Measurements from ENCODE around the gene MBP.

- TF ChIP-seq POU6F1 (CRISPR knock-in tag; IDR thresholded peaks at IDR 0.05; ENCODE audit: borderline replicate concordance, low read depth) (no peak), ARNTL (CRISPR knock-in tag; IDR thresholded peaks at IDR 0.05; ENCODE audit: borderline replicate concordance, low read depth) (no peak), TCF4 (CRISPR knock-in tag; IDR thresholded peaks at IDR 0.05; ENCODE audit: borderline replicate concordance) (no peak), PPARA (CRISPR knock-in tag; IDR thresholded peaks at IDR 0.05; ENCODE audit: borderline replicate concordance) (no peak), TSHZ2 (CRISPR knock-in tag; IDR thresholded peaks at IDR 0.05) (no peak), GLIS3 (CRISPR knock-in tag; IDR thresholded peaks at IDR 0.05) (no peak), ZNF8 (CRISPR knock-in tag; IDR thresholded peaks at IDR 0.05) (no peak), PATZ1 (CRISPR knock-in tag; IDR thresholded peaks at IDR 0.05; ENCODE audit: borderline replicate concordance) (no peak), ZFP3 (CRISPR knock-in tag; IDR thresholded peaks at IDR 0.05) (no peak), ZNF70 (CRISPR knock-in tag; IDR thresholded peaks at IDR 0.05) (no peak)
These were observed 53.5 kb downstream of the MBP start for GRCh38 chr18:77079088-77079487.

All from SK-N-SH treated with all-trans-retinoic acid at 6 μM for 48 hours (cell line).